Kidney (tissue), 14 donors: ENCODE results near the gene GTF2F1. TPM values are rescaled to one million over a fixed set of nuclear protein-coding genes. Genes with fewer than 3 reads are reported as not detected.
A peak's percentile ranks its signal among the peaks of the same experiment; 100 is the strongest.

ENCODE experiments used
- DNase-seq, 5 donors: peaks; one replicate each; pipeline ENCODE4 v3.0.0-alpha.2; 2013 to 2020
- FAIRE-seq: peaks from 2 replicates; lab custom pipeline; 2012; peaks lifted over from hg19 to GRCh38; lab: Jason Lieb, UNC
- H3K27ac ChIP-seq, 2 donors: one replicate each; pipeline ENCODE4 v1.7.0; 2013; ENCODE audit warnings: low read depth in 2 of 2, low read length in 2 of 2, inconsistent platforms in 1 of 2
- H3K27me3 ChIP-seq: one replicate; pipeline ENCODE4 v1.7.1; 2013; ENCODE audit warnings: low read length, inconsistent platforms; ENCODE audit not compliant: control insufficient read depth, insufficient read depth
- H3K36me3 ChIP-seq, 3 donors: one replicate each; pipeline versions ENCODE4 v1.7.0 to v1.7.1; 2013; ENCODE audit warnings: low read length in 3 of 3, control low read depth in 1 of 3, inconsistent platforms in 1 of 3; ENCODE audit not compliant: insufficient read depth in 3 of 3, control insufficient read depth in 2 of 3
- H3K4me1 ChIP-seq, 3 donors: one replicate each; pipeline versions ENCODE4 v1.7.0 to v1.7.1; 2013; ENCODE audit warnings: low read length in 3 of 3, inconsistent platforms in 1 of 3, low read depth in 1 of 3; ENCODE audit not compliant: control insufficient read depth in 2 of 3, insufficient read depth in 2 of 3
- H3K4me3 ChIP-seq, 3 donors: one replicate each; pipeline versions ENCODE4 v1.7.0 to v1.8.1; 2013; ENCODE audit warnings: low read length in 3 of 3, control low read depth in 1 of 3, inconsistent platforms in 1 of 3
- H3K9ac ChIP-seq, 3 donors: one replicate each; pipeline versions ENCODE4 v1.7.0 to v1.7.1; 2013; ENCODE audit warnings: low read length in 3 of 3, control low read depth in 1 of 3, inconsistent platforms in 1 of 3
- H3K9me3 ChIP-seq, 3 donors: one replicate each; pipeline versions ENCODE4 v1.7.0 to v1.7.1; 2013; ENCODE audit warnings: low read length in 3 of 3, control low read depth in 1 of 3, inconsistent platforms in 1 of 3; ENCODE audit not compliant: control insufficient read depth in 2 of 3, insufficient read depth in 1 of 3
- CTCF ChIP-seq: IDR thresholded peaks from 3 replicates; pipeline ENCODE4 v1.5.1; 2012; ENCODE audit warnings: mild to moderate bottlenecking, moderate library complexity, borderline replicate concordance; ENCODE audit not compliant: insufficient read depth; ENCODE audit errors: extremely low read depth
- intact Hi-C: fragments of 100-400 bp; cut with DNase I; formaldehyde crosslinking; loops from one replicate; pipeline ENCODE4 v1.11.1; 2022
- polyA plus RNA-seq: library from polyadenylated mRNA; stranded (reverse); fragments of 350-450 nt; fragmentation: Illumina TruSeq; extraction: RNeasy Lipid Tissue Mini Kit (QIAGEN cat#74804); gene quantifications from one replicate; pipeline ENCODE4 v1.2.3, GENCODE V29; 2014; ENCODE audit warnings: low read depth, low replicate concordance; ENCODE audit not compliant: insufficient read depth
- total RNA-seq: library from RNA; stranded (reverse); fragmentation: NEBNext Ultra II Directional; extraction: Animal tissue kit (Norgen Biotek cat#: 25700); gene quantifications from one replicate; pipeline ENCODE4 v1.2.1, GENCODE V29; 2021
- donor health status: control.
- donor health status: control.
- donor health status: control.
- donor health status: control.
- donor health status: control.
- donor health status: DM: yes; HTN: yes; CAD: no.
- donor health status: Normal renal cell carcinoma (clear cell type).

Gene GTF2F1
- total and polyA plus RNA-seq, 2 donors from 2014 or later, result 44.1 to 61.7 TPM

GRCh38 chr19:6343462-6343861 is 49.5 kb downstream of the GTF2F1 start:
- FAIRE-seq (no peak), DNase-seq (no peak)
- no peak overlapping the region for H3K27ac ChIP-seq
- H3K36me3 ChIP-seq, result no peaks in the 10 kb centered on the region
- H3K4me1 ChIP-seq, result no peaks in the 10 kb centered on the region
- H3K27me3 ChIP-seq, result no peaks in the 10 kb centered on the region
- no peak overlapping the region for H3K9ac ChIP-seq
- no peak for TF ChIP-seq CTCF
- H3K9me3 ChIP-seq, result no peaks in the 10 kb centered on the region
- no peak overlapping the region for H3K4me3 ChIP-seq
- intact Hi-C loops, result no loop called here

- Histone ChIP-seq H3K36me3 (no peaks in the 10 kb centered on the region), H3K9me3 (no peaks in the 10 kb centered on the region), H3K4me3 (no peak overlapping the region), H3K27me3 (no peaks in the 10 kb centered on the region), H3K27ac (no peak overlapping the region), H3K9ac (no peak overlapping the region), H3K4me1 (no peaks in the 10 kb centered on the region)
- intact Hi-C loops, result no loop called here
- FAIRE-seq (no peak), DNase-seq (peak in 2 of 5 donors; percentile 24 to 36)
- TF ChIP-seq CTCF, result no peak
Observed at GRCh38 chr19:6340493-6341201, 52.3 kb downstream of the GTF2F1 start.

- Histone ChIP-seq H3K9me3 (no peaks in the 10 kb centered on the region), H3K27ac (no peak overlapping the region), H3K4me3 (no peak overlapping the region), H3K36me3 (no peaks in the 10 kb centered on the region), H3K4me1 (no peaks in the 10 kb centered on the region), H3K27me3 (no peaks in the 10 kb centered on the region), H3K9ac (no peak overlapping the region)
- DNase-seq, result no peak
- FAIRE-seq, result peak; percentile 91
- intact Hi-C loops, result no loop called here
- TF ChIP-seq CTCF, result no peak
Observed at GRCh38 chr19:6334490-6335285, 58.3 kb downstream of the GTF2F1 start.
